SK-N-SH treated with all-trans-retinoic acid at 6 μM for 48 hours (cell line): ENCODE results near the gene FHOD1.

Source experiments
- ATAC-seq: fragments of 200-7000 bp; cut with Tn5 transposase; 3 replicates; pipeline ENCODE4 v1.9.1; 2020; ENCODE audit warnings: mild to moderate bottlenecking, moderate library complexity
- BACH2 ChIP-seq: fragments of 250-450 bp; sonication (Bioruptor Pico); IDR thresholded peaks from 2 replicates; pipeline ENCODE4 v1.9.0; 2021; ENCODE audit warnings: mild to moderate bottlenecking, borderline replicate concordance
- CSDC2 ChIP-seq: fragments of 250-450 bp; sonication (Bioruptor Pico); IDR thresholded peaks from 2 replicates; pipeline ENCODE4 v1.5.0; 2020; ENCODE audit warnings: mild to moderate bottlenecking, moderate library complexity
- ESRRG ChIP-seq: fragments of 250-450 bp; sonication (Bioruptor Pico); IDR thresholded peaks from 2 replicates; pipeline ENCODE4 v1.6.1; 2021; ENCODE audit warnings: mild to moderate bottlenecking
- GLIS3 ChIP-seq: fragments of 250-450 bp; sonication (Bioruptor Pico); IDR thresholded peaks from 2 replicates; pipeline ENCODE4 v1.5.0; 2020; ENCODE audit warnings: mild to moderate bottlenecking, moderate library complexity
- ISL1 ChIP-seq: fragments of 250-450 bp; sonication (Bioruptor Pico); IDR thresholded peaks from 2 replicates; pipeline ENCODE4 v2.1.2; 2022; ENCODE audit warnings: mild to moderate bottlenecking, moderate library complexity
- OSR1 ChIP-seq: fragments of 250-450 bp; sonication (Bioruptor Pico); IDR thresholded peaks from 2 replicates; pipeline ENCODE4 v1.8.0; 2022; ENCODE audit warnings: moderate library complexity, mild to moderate bottlenecking, inconsistent platforms
- PPARA ChIP-seq: fragments of 250-450 bp; sonication (Bioruptor Pico); IDR thresholded peaks from 2 replicates; pipeline ENCODE4 v1.5.0; 2020; ENCODE audit warnings: mild to moderate bottlenecking, borderline replicate concordance
- RARB ChIP-seq: fragments of 250-450 bp; sonication (Bioruptor Pico); IDR thresholded peaks from 2 replicates; pipeline ENCODE4 v1.8.0; 2021; ENCODE audit warnings: mild to moderate bottlenecking, moderate library complexity
- SNAI2 ChIP-seq: fragments of 250-450 bp; sonication (Bioruptor Pico); IDR thresholded peaks from 2 replicates; pipeline ENCODE4 v1.5.0; 2020; ENCODE audit warnings: mild to moderate bottlenecking, moderate library complexity
- TOX ChIP-seq: fragments of 250-450 bp; sonication (Bioruptor Pico); IDR thresholded peaks from 2 replicates; pipeline ENCODE4 v1.8.0; 2021; ENCODE audit warnings: mild to moderate bottlenecking, moderate library complexity, borderline replicate concordance
- ZC3H10 ChIP-seq: fragments of 250-450 bp; sonication (Bioruptor Pico); IDR thresholded peaks from 2 replicates; pipeline ENCODE4 v1.5.1; 2021; ENCODE audit warnings: mild to moderate bottlenecking, moderate library complexity
- ZFP3 ChIP-seq: fragments of 250-450 bp; sonication (Bioruptor Pico); IDR thresholded peaks from 2 replicates; pipeline ENCODE4 v1.5.0; 2020; ENCODE audit warnings: mild to moderate bottlenecking, moderate library complexity
- ZFP30 ChIP-seq: fragments of 450-650 bp; formaldehyde crosslinking; IDR thresholded peaks from 2 replicates; pipeline ENCODE4 v1.5.0; 2022; ENCODE audit warnings: mild to moderate bottlenecking, moderate library complexity
- ZNF565 ChIP-seq: fragments of 450-650 bp; formaldehyde crosslinking; conservative IDR thresholded peaks from 2 replicates; pipeline ENCODE4 v1.5.0; 2020; ENCODE audit warnings: low read depth, mild to moderate bottlenecking, moderate library complexity
- ZNF70 ChIP-seq: fragments of 450-650 bp; formaldehyde crosslinking; IDR thresholded peaks from 2 replicates; pipeline ENCODE4 v1.5.0; 2020; ENCODE audit warnings: mild to moderate bottlenecking, moderate library complexity
- ZNF8 ChIP-seq: fragments of 450-650 bp; formaldehyde crosslinking; IDR thresholded peaks from 2 replicates; pipeline ENCODE4 v1.5.0; 2020; ENCODE audit warnings: mild to moderate bottlenecking, moderate library complexity
- TF ChIP-seq, protein P1 (sequence below): fragments of 250-450 bp; sonication (Bioruptor Pico); IDR thresholded peaks from 2 replicates; pipeline ENCODE4 v1.5.1; 2021; ENCODE audit warnings: mild to moderate bottlenecking, moderate library complexity
- TF ChIP-seq, protein P2 (sequence below): fragments of 250-450 bp; sonication (Bioruptor Pico); IDR thresholded peaks from 2 replicates; pipeline ENCODE4 v1.8.0; 2021; ENCODE audit warnings: low read depth, mild to moderate bottlenecking, moderate library complexity, borderline replicate concordance
- TF ChIP-seq, protein P3 (sequence below): fragments of 250-450 bp; sonication (Bioruptor Pico); IDR thresholded peaks from 2 replicates; pipeline ENCODE4 v1.5.1; 2020; ENCODE audit warnings: low read depth, mild to moderate bottlenecking, moderate library complexity
- TF ChIP-seq, protein P4 (sequence below): fragments of 250-450 bp; sonication (Bioruptor Pico); IDR thresholded peaks from 2 replicates; pipeline ENCODE4 v1.8.0; 2020; ENCODE audit warnings: mild to moderate bottlenecking, moderate library complexity, borderline replicate concordance

FHOD1 gene

DNA sequence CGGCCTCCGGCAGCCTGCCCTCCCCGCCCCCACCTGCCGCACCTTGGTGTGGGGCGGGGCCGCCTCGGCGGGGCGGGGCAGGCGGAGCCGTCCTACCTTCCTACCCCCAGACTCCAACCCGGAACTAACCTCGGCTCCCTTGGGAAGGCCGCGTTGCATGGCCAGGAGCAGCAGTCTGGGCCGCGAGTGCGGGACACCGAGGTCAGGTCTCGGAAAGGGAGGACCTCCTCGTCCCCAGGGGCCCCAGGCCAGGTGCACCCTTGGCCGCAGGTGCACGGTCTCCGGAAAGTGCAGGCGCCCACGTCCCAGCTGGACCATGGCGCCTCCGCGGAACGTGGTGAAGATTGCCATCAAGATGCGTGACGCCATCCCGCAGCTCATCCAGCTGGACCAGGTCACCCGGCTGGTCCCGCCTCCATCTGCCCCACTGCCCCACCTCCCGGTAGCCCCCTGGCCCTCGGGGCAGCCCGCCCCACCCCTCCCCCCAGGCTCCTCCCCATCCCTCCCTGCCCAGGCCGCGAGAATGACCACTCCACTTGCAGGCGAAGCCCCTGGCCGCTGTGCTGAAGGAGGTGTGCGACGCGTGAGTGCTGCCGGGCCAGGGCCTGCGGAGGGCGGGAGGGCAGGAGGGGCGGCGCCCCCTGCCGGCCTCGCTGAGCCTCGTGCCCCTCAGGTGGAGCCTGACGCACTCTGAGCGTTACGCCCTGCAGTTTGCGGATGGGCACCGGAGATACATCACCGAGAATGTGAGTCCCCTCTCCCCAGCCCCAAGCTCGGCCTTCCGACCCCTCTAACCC is 48.1 kb downstream of the FHOD1 start, which contains the start of gene ELMO3:
ELMO3 (plus strand) TSS at position 121 of the 797 bp plus-strand sequence; CDS start at position 317, 196 bp downstream.
- no peak for TF ChIP-seq RARB (CRISPR knock-in tag)
- TF ChIP-seq TOX (CRISPR knock-in tag), result no peak
- TF ChIP-seq ESRRG (CRISPR knock-in tag), result no peak
- no peak for TF ChIP-seq ISL1 (CRISPR knock-in tag)
- TF ChIP-seq, protein P1, sequence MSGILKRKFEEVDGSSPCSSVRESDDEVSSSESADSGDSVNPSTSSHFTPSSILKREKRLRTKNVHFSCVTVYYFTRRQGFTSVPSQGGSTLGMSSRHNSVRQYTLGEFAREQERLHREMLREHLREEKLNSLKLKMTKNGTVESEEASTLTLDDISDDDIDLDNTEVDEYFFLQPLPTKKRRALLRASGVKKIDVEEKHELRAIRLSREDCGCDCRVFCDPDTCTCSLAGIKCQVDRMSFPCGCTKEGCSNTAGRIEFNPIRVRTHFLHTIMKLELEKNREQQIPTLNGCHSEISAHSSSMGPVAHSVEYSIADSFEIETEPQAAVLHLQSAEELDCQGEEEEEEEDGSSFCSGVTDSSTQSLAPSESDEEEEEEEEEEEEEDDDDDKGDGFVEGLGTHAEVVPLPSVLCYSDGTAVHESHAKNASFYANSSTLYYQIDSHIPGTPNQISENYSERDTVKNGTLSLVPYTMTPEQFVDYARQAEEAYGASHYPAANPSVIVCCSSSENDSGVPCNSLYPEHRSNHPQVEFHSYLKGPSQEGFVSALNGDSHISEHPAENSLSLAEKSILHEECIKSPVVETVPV (CRISPR knock-in tag), result no peak
- no peak for TF ChIP-seq CSDC2
- TF ChIP-seq, protein P2, sequence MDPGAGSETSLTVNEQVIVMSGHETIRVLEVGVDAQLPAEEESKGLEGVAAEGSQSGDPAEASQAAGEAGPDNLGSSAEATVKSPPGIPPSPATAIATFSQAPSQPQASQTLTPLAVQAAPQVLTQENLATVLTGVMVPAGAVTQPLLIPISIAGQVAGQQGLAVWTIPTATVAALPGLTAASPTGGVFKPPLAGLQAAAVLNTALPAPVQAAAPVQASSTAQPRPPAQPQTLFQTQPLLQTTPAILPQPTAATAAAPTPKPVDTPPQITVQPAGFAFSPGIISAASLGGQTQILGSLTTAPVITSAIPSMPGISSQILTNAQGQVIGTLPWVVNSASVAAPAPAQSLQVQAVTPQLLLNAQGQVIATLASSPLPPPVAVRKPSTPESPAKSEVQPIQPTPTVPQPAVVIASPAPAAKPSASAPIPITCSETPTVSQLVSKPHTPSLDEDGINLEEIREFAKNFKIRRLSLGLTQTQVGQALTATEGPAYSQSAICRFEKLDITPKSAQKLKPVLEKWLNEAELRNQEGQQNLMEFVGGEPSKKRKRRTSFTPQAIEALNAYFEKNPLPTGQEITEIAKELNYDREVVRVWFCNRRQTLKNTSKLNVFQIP, result no peak
- TF ChIP-seq, all 23 proteins: peak for 0
- no peak for ATAC-seq

DNA sequence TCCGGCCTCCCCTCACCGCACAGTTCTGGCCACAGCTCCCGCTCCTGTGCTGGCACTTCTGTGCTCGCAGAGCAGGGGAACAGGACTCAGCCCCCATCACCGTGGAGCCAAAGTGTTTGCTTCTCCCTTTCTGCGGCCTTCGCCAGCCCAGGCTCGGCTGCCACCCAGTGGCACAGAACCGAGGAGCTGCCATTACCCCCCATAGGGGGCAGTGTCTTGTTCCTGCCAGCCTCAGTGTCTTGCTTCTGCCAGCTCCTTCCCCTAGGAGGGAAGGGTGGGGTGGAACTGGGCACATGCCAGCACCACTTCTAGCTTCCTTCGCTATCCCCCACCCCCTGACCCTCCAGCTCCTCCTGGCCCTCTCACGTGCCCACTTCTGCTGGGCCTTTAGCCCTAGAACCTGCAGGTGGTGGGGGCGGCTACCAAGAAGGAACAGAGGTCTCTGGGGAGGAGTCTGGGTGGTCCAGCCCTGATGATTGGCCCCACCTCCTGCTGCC is 49.0 kb downstream of the FHOD1 start:
- peak; percentile 68 for ATAC-seq
- TF ChIP-seq PPARA (CRISPR knock-in tag) (no peak), ZC3H10 (CRISPR knock-in tag) (0 out of 2 replicates have a peak, but pooled peaks have one; percentile 14)

DNA sequence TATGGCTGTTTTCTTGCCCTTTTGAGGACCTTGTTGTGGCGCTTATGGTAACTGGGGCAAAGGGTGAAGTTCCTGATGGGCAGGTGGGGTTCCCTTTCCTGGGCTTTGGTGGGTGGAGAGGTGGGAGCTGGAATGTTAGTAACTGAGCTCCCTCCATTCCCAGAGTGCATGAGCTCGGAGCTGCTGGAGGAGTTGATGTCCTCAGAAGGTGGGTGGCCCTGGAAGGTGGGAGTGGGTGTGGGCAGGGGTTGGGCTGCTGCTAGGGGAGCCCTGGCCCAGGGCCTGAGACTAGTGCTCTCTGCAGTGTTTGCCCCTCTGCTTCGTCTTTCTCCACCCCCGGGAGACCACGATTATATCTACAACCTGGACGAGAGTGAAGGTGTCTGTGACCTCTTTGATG is 49.6 kb downstream of the FHOD1 start:
- TF ChIP-seq BACH2 (CRISPR knock-in tag) (no peak), GLIS3 (CRISPR knock-in tag) (no peak), ZC3H10 (CRISPR knock-in tag) (no peak)
- TF ChIP-seq, protein P3, sequence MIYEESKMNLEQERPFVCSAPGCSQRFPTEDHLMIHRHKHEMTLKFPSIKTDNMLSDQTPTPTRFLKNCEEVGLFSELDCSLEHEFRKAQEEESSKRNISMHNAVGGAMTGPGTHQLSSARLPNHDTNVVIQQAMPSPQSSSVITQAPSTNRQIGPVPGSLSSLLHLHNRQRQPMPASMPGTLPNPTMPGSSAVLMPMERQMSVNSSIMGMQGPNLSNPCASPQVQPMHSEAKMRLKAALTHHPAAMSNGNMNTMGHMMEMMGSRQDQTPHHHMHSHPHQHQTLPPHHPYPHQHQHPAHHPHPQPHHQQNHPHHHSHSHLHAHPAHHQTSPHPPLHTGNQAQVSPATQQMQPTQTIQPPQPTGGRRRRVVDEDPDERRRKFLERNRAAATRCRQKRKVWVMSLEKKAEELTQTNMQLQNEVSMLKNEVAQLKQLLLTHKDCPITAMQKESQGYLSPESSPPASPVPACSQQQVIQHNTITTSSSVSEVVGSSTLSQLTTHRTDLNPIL, result no peak
- ATAC-seq, result no peak; the same call in 2 of the 3 replicates

DNA sequence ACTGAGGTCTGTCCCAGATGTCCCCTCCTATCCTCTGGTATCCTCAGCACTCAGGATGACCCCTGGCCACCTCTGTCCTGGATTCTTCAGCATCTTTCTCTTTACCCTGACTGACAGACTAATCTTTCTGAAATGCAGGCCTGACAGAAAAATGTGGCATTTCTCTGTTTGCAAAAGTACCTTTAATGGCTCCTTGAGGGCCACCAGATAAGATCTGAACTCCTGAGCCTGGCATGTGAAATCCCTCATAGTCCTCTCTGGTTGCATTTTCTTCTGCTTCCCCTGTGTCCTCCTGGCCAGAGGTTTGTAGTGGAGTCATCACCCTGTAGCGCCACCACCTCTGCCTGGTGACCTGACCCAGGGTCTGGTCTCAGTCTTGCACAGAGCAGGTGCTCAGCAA is 50.4 kb downstream of the FHOD1 start:
- no peak for ATAC-seq
- TF ChIP-seq ZNF565 (CRISPR knock-in tag) (no peak), ZC3H10 (CRISPR knock-in tag) (no peak), PPARA (CRISPR knock-in tag) (no peak), ESRRG (CRISPR knock-in tag) (no peak), TOX (CRISPR knock-in tag) (no peak), ZFP30 (CRISPR knock-in tag) (no peak), ZFP3 (CRISPR knock-in tag) (no peak), SNAI2 (CRISPR knock-in tag) (no peak), ZNF70 (CRISPR knock-in tag) (no peak), ISL1 (CRISPR knock-in tag) (no peak), ZNF8 (CRISPR knock-in tag) (no peak), GLIS3 (CRISPR knock-in tag) (no peak), OSR1 (CRISPR knock-in tag) (no peak)
- TF ChIP-seq, protein P4, sequence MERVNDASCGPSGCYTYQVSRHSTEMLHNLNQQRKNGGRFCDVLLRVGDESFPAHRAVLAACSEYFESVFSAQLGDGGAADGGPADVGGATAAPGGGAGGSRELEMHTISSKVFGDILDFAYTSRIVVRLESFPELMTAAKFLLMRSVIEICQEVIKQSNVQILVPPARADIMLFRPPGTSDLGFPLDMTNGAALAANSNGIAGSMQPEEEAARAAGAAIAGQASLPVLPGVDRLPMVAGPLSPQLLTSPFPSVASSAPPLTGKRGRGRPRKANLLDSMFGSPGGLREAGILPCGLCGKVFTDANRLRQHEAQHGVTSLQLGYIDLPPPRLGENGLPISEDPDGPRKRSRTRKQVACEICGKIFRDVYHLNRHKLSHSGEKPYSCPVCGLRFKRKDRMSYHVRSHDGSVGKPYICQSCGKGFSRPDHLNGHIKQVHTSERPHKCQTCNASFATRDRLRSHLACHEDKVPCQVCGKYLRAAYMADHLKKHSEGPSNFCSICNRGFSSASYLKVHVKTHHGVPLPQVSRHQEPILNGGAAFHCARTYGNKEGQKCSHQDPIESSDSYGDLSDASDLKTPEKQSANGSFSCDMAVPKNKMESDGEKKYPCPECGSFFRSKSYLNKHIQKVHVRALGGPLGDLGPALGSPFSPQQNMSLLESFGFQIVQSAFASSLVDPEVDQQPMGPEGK (CRISPR knock-in tag), result no peak
- TF ChIP-seq, protein P3, result no peak
